Measurements from ENCODE around the gene NR2E1.
A peak's percentile ranks its signal among the peaks of the same experiment; 100 is the strongest.

Gene NR2E1

DNA sequence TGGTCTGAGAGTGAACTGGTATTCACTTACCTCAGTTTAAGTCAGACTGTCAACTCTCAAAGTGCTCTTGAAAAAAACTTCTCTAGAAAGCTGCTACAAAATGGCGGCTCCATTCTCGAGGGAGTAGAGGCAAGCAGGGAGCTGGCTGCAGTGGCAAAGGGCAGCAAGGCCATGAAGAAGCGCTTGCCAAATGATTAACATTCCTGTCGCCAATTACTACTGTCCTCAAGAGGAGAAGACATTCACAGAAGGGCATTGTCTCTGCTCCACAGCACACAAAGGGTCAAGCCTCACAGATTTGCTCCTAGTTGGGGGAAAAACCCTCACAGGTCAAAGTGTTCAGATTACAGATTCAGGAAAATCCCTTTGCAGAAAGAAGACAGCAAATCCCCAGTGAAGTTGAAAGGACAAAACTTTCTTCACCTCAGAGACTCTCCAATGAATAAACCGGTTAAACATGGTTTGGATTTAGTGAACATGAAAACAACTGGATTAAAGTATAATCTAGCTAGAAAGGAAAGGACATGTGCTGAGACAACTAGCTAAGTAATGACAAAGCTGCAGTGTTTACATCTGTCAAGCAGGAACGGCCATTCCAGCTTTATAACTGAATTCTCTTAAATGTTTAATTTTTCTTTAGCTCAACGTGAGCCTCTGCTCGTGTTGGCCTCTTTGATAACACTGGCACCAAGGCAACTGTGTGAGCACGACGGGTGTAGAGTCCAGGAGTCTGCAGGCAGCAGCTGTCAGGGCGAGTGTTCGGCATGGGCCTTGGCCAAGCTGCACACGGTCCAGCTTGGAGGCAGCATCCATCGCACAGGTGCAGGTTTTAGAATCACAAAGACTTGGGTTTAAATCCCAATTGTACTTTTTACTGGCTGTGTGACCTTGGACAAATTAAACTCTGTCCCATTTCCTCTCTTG is 37.6 kb downstream of the NR2E1 start:
- no peak for TF ChIP-seq POU2F2 (IDR thresholded peaks at IDR 0.05; ENCODE audit: low read depth, low read length)
- no peak for TF ChIP-seq TAF1 (IDR thresholded peaks at IDR 0.05; ENCODE audit: low read depth, low read length)
- TF ChIP-seq PAX5 (IDR thresholded peaks at IDR 0.05; ENCODE audit: insufficient read depth, low read length, severe bottlenecking): no peak
- no peak for TF ChIP-seq POLR2A (IDR thresholded peaks at IDR 0.05; ENCODE audit: low read depth, low read length)
- TF ChIP-seq POLR2AphosphoS5 (IDR thresholded peaks at IDR 0.05; ENCODE audit: low read depth, low read length): no peak
- TF ChIP-seq SPI1 (IDR thresholded peaks at IDR 0.05; ENCODE audit: low read depth, low read length): no peak
- peak; percentile 16 for FAIRE-seq

GRCh38 chr6:108207013-108207412 is 41.2 kb downstream of the NR2E1 start:
- no peak for TF ChIP-seq POU2F2 (IDR thresholded peaks at IDR 0.05; ENCODE audit: low read depth, low read length)

More for the DNA sequence above, 37.6 kb downstream of the NR2E1 start:
- no peak for DNase-seq (ENCODE audit: insufficient read length, low spot score)

GRCh38 chr6:108209738-108210137 is 43.9 kb downstream of the NR2E1 start:
- FAIRE-seq: no peak
- TF ChIP-seq POLR2AphosphoS5 (IDR thresholded peaks at IDR 0.05; ENCODE audit: low read depth, low read length) (no peak), SPI1 (IDR thresholded peaks at IDR 0.05; ENCODE audit: low read depth, low read length) (no peak), PAX5 (IDR thresholded peaks at IDR 0.05; ENCODE audit: insufficient read depth, low read length, severe bottlenecking) (no peak), POU2F2 (IDR thresholded peaks at IDR 0.05; ENCODE audit: low read depth, low read length) (no peak), POLR2A (IDR thresholded peaks at IDR 0.05; ENCODE audit: low read depth, low read length) (no peak), TAF1 (IDR thresholded peaks at IDR 0.05; ENCODE audit: low read depth, low read length) (no peak)

More at GRCh38 chr6:108207013-108207412, 41.2 kb downstream of the NR2E1 start:
- DNase-seq (ENCODE audit: insufficient read length, low spot score) (no peak), FAIRE-seq (no peak)

GRCh38 chr6:108210556-108210955 is 44.7 kb downstream of the NR2E1 start:
- no peak for TF ChIP-seq SPI1 (IDR thresholded peaks at IDR 0.05; ENCODE audit: low read depth, low read length)
- no peak for TF ChIP-seq POLR2AphosphoS5 (IDR thresholded peaks at IDR 0.05; ENCODE audit: low read depth, low read length)
- TF ChIP-seq TAF1 (IDR thresholded peaks at IDR 0.05; ENCODE audit: low read depth, low read length): no peak
- TF ChIP-seq POU2F2 (IDR thresholded peaks at IDR 0.05; ENCODE audit: low read depth, low read length): no peak
- FAIRE-seq: no peak
- DNase-seq (ENCODE audit: insufficient read length, low spot score): no peak

More at GRCh38 chr6:108209738-108210137, 43.9 kb downstream of the NR2E1 start:
- DNase-seq (ENCODE audit: insufficient read length, low spot score): no peak

DNA sequence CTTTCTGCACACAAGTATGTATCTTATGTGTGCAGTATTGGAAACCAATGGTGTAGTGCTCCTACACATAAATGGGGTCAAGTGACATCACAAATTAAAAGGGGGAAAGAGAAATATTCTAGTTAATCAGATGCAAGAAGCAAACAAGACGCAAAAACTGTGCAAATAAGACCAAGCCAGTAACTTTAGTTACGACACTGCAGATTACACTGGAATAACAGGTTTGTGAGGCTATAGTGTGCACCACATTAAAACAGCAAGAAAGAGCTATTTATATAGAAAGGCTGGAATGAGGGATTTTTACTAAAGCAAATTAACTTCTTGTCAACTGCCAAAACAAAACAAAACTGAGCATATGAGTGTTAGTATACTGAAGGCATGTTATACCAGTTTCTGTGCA is 45.8 kb downstream of the NR2E1 start:
- TF ChIP-seq PAX5 (IDR thresholded peaks at IDR 0.05; ENCODE audit: insufficient read depth, low read length, severe bottlenecking): no peak
- TF ChIP-seq SPI1 (IDR thresholded peaks at IDR 0.05; ENCODE audit: low read depth, low read length): no peak
- no peak for TF ChIP-seq POU2F2 (IDR thresholded peaks at IDR 0.05; ENCODE audit: low read depth, low read length)
- TF ChIP-seq POLR2A (IDR thresholded peaks at IDR 0.05; ENCODE audit: low read depth, low read length): no peak
- no peak for TF ChIP-seq POLR2AphosphoS5 (IDR thresholded peaks at IDR 0.05; ENCODE audit: low read depth, low read length)
- TF ChIP-seq TAF1 (IDR thresholded peaks at IDR 0.05; ENCODE audit: low read depth, low read length): no peak
- FAIRE-seq (no peak), DNase-seq (ENCODE audit: insufficient read length, low spot score) (no peak)

DNA sequence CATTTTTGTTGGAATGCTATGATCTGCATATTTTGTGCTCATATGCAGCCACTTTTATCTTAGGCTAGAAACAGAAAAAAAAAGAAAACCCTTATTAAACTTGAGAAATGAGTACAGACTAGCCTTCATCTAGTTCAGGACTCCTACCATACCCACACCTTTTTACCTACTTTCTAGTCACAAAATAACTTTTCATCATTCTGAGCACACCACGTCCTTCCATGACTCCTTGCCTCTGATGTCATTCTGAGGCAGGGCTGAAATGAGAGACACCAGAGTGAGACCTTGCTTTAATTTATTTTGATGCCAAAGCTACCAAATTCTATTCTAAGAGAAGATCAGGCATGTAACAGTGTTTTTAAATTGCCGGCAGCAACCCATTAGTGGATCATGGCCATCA is 56.2 kb downstream of the NR2E1 start:
- no peak for DNase-seq (ENCODE audit: insufficient read length, low spot score)
- no peak for FAIRE-seq
- TF ChIP-seq POU2F2 (IDR thresholded peaks at IDR 0.05; ENCODE audit: low read depth, low read length) (no peak), POLR2AphosphoS5 (IDR thresholded peaks at IDR 0.05; ENCODE audit: low read depth, low read length) (no peak), PAX5 (IDR thresholded peaks at IDR 0.05; ENCODE audit: insufficient read depth, low read length, severe bottlenecking) (no peak), SPI1 (IDR thresholded peaks at IDR 0.05; ENCODE audit: low read depth, low read length) (no peak), POLR2A (IDR thresholded peaks at IDR 0.05; ENCODE audit: low read depth, low read length) (no peak), TAF1 (IDR thresholded peaks at IDR 0.05; ENCODE audit: low read depth, low read length) (no peak)

GRCh38 chr6:108222504-108222903 is 56.7 kb downstream of the NR2E1 start:
- no peak for FAIRE-seq
- no peak for DNase-seq (ENCODE audit: insufficient read length, low spot score)
- TF ChIP-seq POLR2AphosphoS5 (IDR thresholded peaks at IDR 0.05; ENCODE audit: low read depth, low read length): no peak
- no peak for TF ChIP-seq PAX5 (IDR thresholded peaks at IDR 0.05; ENCODE audit: insufficient read depth, low read length, severe bottlenecking)
- no peak for TF ChIP-seq SPI1 (IDR thresholded peaks at IDR 0.05; ENCODE audit: low read depth, low read length)
- no peak for TF ChIP-seq TAF1 (IDR thresholded peaks at IDR 0.05; ENCODE audit: low read depth, low read length)
- TF ChIP-seq POLR2A (IDR thresholded peaks at IDR 0.05; ENCODE audit: low read depth, low read length): no peak
- TF ChIP-seq POU2F2 (IDR thresholded peaks at IDR 0.05; ENCODE audit: low read depth, low read length): no peak

DNA sequence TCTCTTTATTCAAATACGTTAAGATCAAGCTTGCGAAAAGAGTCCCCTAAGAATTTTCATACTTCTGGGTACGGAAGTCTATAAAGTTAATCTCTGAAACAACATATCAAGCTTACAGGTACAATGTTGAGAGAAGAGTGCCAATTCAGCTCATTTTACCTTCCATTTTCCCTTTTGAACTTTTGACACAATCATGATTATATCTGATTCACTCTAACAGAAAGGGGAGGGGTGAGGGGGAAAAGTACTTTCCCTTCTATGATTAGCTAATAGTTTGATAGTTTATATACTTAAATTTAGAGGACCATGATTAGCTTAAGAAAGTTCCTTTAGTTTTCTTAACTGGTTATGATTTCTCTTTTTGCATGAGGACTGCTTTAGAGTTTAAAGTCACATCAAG is 61.5 kb downstream of the NR2E1 start:
- no peak for TF ChIP-seq POLR2AphosphoS5 (IDR thresholded peaks at IDR 0.05; ENCODE audit: low read depth, low read length)
- no peak for TF ChIP-seq SPI1 (IDR thresholded peaks at IDR 0.05; ENCODE audit: low read depth, low read length)
- TF ChIP-seq POU2F2 (IDR thresholded peaks at IDR 0.05; ENCODE audit: low read depth, low read length): no peak
- no peak for TF ChIP-seq TAF1 (IDR thresholded peaks at IDR 0.05; ENCODE audit: low read depth, low read length)
- TF ChIP-seq POLR2A (IDR thresholded peaks at IDR 0.05; ENCODE audit: low read depth, low read length): no peak
- TF ChIP-seq PAX5 (IDR thresholded peaks at IDR 0.05; ENCODE audit: insufficient read depth, low read length, severe bottlenecking): no peak
- FAIRE-seq: no peak
- DNase-seq (ENCODE audit: insufficient read length, low spot score): no peak

- no peak for DNase-seq (ENCODE audit: insufficient read length, low spot score)
- no peak for FAIRE-seq
- TF ChIP-seq PAX5 (IDR thresholded peaks at IDR 0.05; ENCODE audit: insufficient read depth, low read length, severe bottlenecking) (no peak), POU2F2 (IDR thresholded peaks at IDR 0.05; ENCODE audit: low read depth, low read length) (no peak), POLR2A (IDR thresholded peaks at IDR 0.05; ENCODE audit: low read depth, low read length) (no peak), SPI1 (IDR thresholded peaks at IDR 0.05; ENCODE audit: low read depth, low read length) (no peak), POLR2AphosphoS5 (IDR thresholded peaks at IDR 0.05; ENCODE audit: low read depth, low read length) (no peak), TAF1 (IDR thresholded peaks at IDR 0.05; ENCODE audit: low read depth, low read length) (no peak)
Measured at GRCh38 chr6:108228416-108228815, 62.6 kb downstream of the NR2E1 start.

Data from GM12891 (cell line).